ENCODE measurements around the gene ULK3.

The ULK3 gene

DNA sequence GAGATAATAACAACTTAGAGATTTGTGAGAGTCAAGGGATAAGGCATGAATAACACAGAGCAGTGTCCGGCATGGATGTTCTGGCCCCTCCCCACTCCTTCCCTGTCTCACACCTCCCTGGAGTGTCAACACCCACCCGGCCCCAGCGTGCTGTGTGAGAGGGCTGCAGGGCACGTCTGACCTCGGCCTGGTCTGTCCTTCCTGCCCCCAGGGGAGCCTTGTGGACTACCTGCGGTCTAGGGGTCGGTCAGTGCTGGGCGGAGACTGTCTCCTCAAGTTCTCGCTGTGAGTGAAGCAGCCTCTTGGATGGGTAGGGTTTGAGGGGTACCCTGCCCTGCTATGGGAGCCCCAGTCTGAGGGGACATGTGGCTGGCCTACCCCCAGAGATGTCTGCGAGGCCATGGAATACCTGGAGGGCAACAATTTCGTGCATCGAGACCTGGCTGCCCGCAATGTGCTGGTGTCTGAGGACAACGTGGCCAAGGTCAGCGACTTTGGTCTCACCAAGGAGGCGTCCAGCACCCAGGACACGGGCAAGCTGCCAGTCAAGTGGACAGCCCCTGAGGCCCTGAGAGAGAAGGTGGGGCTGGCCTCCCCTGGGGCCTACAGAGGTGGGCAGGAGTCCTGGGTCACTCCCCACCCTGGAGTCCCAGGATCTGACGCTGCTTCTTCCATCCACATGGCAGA lies 41.5 kb downstream of the ULK3 start:
- no peak overlapping the region for H3K4me3 ChIP-seq (ENCODE audit: low read length)
- TF ChIP-seq, protein P1, sequence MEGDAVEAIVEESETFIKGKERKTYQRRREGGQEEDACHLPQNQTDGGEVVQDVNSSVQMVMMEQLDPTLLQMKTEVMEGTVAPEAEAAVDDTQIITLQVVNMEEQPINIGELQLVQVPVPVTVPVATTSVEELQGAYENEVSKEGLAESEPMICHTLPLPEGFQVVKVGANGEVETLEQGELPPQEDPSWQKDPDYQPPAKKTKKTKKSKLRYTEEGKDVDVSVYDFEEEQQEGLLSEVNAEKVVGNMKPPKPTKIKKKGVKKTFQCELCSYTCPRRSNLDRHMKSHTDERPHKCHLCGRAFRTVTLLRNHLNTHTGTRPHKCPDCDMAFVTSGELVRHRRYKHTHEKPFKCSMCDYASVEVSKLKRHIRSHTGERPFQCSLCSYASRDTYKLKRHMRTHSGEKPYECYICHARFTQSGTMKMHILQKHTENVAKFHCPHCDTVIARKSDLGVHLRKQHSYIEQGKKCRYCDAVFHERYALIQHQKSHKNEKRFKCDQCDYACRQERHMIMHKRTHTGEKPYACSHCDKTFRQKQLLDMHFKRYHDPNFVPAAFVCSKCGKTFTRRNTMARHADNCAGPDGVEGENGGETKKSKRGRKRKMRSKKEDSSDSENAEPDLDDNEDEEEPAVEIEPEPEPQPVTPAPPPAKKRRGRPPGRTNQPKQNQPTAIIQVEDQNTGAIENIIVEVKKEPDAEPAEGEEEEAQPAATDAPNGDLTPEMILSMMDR (IDR thresholded peaks at IDR 0.05; ENCODE audit: insufficient read depth, low read depth, low read length, missing control alignments), result no peak
- DNase-seq (ENCODE audit: low read depth), result no peak

DNA sequence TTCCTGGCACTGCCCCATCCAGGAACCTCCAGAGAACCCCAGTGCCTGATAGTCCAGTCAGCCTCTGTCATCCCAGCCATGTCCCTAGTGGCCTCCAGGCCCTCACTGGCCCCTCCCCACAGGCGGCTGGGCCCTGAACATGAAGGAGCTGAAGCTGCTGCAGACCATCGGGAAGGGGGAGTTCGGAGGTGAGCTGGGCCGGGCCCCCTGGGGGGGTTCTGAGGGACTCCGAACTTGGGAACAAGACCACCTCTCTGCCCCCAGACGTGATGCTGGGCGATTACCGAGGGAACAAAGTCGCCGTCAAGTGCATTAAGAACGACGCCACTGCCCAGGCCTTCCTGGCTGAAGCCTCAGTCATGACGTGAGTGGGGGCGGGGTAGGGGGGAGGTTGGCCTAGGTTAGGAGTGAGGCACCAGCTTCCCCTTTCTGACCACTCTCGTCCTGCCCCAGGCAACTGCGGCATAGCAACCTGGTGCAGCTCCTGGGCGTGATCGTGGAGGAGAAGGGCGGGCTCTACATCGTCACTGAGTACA lies 42.3 kb downstream of the ULK3 start:
- TF ChIP-seq, protein P1 (IDR thresholded peaks at IDR 0.05; ENCODE audit: insufficient read depth, low read depth, low read length, missing control alignments), result no peak

DNA sequence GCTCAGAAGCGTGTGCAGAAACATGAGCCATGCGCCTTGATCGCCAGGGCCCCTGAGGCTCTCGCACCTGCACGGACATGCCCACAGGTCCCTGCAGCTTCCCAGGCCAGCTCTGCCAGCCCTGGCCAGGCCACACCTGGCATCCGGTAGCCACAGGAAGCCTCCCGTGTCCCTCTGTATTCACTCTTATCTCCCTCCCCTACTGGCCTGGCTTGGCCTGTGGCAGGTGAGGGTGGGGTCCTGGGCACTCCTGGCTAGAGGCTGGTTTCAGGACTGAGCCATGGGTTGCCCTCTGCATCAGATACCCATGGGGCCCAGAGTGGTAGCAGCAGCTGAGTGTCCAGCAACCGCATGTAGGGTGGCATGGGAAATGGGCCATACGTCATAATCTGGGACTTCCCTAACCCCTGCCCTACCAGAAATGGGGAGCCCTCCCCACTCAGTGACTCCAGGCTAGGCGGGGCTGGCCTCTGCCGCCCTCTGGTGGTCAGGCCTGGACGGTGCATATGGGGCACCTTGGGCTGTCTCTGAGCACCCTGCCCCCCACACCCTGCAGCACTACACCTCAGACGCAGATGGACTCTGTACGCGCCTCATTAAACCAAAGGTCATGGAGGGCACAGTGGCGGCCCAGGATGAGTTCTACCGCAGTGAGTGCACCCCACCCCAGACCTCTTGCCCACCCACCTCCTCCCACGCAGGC lies 42.9 kb downstream of the ULK3 start:
- TF ChIP-seq, protein P1 (IDR thresholded peaks at IDR 0.05; ENCODE audit: insufficient read depth, low read depth, low read length, missing control alignments), result peak; percentile 98
- peak; percentile 98 for DNase-seq (ENCODE audit: low read depth)
- H3K4me3 ChIP-seq (ENCODE audit: low read length), result no peak overlapping the region

More for the DNA sequence above, 42.3 kb downstream of the ULK3 start:
- no peak for DNase-seq (ENCODE audit: low read depth)
- H3K4me3 ChIP-seq (ENCODE audit: low read length), result no peak overlapping the region

DNA sequence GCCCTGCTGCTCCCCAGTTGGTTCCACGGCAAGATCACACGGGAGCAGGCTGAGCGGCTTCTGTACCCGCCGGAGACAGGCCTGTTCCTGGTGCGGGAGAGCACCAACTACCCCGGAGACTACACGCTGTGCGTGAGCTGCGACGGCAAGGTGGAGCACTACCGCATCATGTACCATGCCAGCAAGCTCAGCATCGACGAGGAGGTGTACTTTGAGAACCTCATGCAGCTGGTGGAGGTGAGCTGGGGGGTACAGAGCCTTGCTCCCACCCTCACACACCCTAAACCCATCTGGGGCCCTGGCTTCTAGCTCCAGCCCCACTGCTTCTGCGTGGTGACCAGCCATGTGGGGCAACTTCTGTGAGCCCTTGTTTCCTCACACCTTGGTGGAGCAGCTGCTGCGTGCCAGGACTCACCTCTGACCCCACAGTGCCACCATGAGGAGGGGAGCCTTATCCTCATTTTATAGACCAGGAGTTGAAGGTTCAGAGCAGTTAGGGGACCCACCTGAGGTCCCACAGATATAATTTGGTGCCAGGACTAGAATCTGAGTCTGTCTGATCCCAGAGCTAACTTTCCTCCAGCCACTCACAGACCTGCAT lies 43.6 kb downstream of the ULK3 start:
- DNase-seq (ENCODE audit: low read depth), result no peak
- TF ChIP-seq, protein P1 (IDR thresholded peaks at IDR 0.05; ENCODE audit: insufficient read depth, low read depth, low read length, missing control alignments), result no peak
- H3K4me3 ChIP-seq (ENCODE audit: low read length), result no peak overlapping the region

DNA sequence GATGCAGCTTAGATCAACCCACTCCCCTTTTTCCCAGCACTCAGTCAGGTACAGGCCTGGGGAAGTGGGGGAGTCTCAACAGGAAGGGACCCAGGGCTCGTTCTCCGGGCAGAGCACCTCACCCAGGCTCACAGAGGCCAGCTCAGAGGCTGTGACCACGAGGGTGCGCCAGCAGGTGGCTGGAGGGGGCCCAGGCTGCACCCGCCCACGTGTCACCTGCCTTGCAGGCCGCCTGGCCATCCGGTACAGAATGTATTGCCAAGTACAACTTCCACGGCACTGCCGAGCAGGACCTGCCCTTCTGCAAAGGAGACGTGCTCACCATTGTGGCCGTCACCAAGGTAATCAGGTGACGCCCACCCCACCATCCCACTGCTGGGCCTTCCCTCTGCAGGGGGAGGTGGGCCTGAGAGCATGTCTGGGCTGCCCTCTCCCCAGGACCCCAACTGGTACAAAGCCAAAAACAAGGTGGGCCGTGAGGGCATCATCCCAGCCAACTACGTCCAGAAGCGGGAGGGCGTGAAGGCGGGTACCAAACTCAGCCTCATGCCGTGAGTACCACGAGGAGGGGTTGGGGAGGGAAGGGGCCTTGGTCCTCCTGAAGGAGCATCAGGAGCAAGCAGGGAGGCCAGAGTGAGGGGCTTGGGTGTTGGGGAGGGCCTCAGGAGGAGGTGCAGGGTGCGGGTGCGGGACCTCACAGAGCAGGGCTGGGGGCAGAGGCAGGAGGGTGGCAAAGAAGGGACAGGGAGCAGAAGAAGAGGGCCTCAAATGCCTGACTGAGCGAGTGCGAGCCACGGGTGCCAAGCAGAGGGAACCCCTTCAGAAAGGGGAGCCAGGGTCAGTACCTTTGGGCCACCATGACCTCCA lies 44.3 kb downstream of the ULK3 start:
- no peak for DNase-seq (ENCODE audit: low read depth)
- TF ChIP-seq, protein P1 (IDR thresholded peaks at IDR 0.05; ENCODE audit: insufficient read depth, low read depth, low read length, missing control alignments), result no peak
- no peak overlapping the region for H3K4me3 ChIP-seq (ENCODE audit: low read length)

DNA sequence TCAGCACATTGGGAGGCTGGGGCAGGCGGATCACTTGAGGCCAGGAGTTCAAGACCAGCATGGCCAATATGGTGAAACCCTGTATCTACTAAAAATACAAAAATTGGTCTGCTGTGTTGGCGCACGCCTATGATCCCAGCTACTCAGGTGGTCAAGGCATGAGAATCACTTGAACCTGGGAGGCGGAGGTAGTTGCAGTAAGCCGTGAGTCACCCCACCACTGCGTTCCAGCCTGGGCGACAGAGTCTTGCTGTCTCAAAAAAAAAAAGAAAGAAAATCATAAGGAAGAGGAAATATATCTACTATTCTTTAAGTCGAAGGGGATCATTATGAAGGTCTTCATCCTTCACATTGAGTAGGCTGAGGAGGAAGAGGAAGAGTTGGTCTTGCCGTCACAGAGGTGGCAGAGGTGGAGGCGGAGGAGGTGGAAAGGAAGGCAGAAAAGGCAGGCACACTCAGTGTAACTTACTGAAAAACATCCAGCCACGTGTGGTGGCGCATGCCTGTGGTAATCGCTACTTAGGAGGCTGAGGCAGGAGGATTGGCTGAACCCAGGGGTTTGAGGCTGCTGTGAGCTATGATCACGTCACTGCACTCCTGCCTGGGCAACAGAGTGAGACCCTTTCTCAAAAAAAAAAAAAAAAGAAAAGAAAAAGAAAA lies 46.9 kb downstream of the ULK3 start:
- DNase-seq (ENCODE audit: low read depth), result peak; percentile 83
- TF ChIP-seq, protein P1 (IDR thresholded peaks at IDR 0.05; ENCODE audit: insufficient read depth, low read depth, low read length, missing control alignments), result no peak
- H3K4me3 ChIP-seq (ENCODE audit: low read length), result no peak overlapping the region
